ENCODE measurements around the gene DENND4B. TPM values are rescaled to one million over a fixed set of nuclear protein-coding genes. Genes with fewer than 3 reads are reported as not detected.

Gene DENND4B
- total RNA-seq, 1 experiment from 2014 or later: 41.3 TPM

DNA sequence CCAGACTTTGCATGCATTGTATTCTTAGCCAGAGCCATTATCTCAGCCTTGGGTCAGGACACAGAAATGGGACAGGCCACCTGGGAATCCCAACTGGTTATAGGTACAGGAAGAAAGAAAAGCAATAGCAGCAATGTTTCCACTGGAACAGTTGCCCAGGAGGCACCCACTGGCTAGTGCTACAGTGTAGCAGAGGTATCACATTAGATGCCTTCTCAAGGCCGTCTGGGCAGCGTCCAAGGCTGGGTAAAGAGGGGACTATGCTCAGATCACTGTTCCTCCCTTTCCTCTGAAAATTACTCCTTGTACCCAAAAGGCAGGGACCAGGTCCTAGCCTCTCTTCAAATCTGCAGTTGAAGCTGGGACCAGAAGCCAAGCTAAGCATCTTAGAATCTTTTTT is 23.8 kb upstream of the DENND4B start:
- no peak overlapping the region for H3K4me3 ChIP-seq
- BruUV-seq (replicated peaks): no TSS peak
- H3K27me3 ChIP-seq (ENCODE audit: insufficient read depth, low read depth): no peaks in the 10 kb centered on the region
- no peaks in the 10 kb centered on the region for H4K20me1 ChIP-seq (ENCODE audit: insufficient read depth)
- intact Hi-C loops (cut with micrococcal nuclease; ENCODE audit: unreplicated experiment): no loop called here
- peaks cover 18% of the 10 kb centered on the region for H3K79me2 ChIP-seq (ENCODE audit: low read depth)
- H3K36me3 ChIP-seq (ENCODE audit: low read depth): 0 out of 2 replicates have a peak, but pooled peaks cover 13% of the 10 kb centered on the region
- no peak overlapping the region for H3K27ac ChIP-seq
- H3F3A ChIP-seq (ENCODE audit: insufficient read depth, low read depth): peaks cover 54% of the 10 kb centered on the region
- no peaks in the 10 kb centered on the region for H3K9me2 ChIP-seq (ENCODE audit: insufficient read depth)
- POLR2A ChIA-PET (ENCODE audit: unreplicated experiment): interaction anchor here (0.6 kb wide), 1 partner anchor 29 kb away, joined by 15 read pairs; no protein-coding TSS in a partner anchor
- no peaks in the 10 kb centered on the region for H3K9me3 ChIP-seq (ENCODE audit: insufficient read depth, low read depth)
- no peak for TF ChIP-seq EZH2 (IDR thresholded peaks at IDR 0.05; ENCODE audit: low read depth)
- H3K4me1 ChIP-seq (replicated peaks; ENCODE audit: insufficient read depth): peaks cover 26% of the 10 kb centered on the region
- no peak overlapping the region for H3K4me2 ChIP-seq
- DNase-seq: no peak
- no peak overlapping the region for H2AFZ ChIP-seq
- CTCF ChIA-PET: no interaction called here

DNA sequence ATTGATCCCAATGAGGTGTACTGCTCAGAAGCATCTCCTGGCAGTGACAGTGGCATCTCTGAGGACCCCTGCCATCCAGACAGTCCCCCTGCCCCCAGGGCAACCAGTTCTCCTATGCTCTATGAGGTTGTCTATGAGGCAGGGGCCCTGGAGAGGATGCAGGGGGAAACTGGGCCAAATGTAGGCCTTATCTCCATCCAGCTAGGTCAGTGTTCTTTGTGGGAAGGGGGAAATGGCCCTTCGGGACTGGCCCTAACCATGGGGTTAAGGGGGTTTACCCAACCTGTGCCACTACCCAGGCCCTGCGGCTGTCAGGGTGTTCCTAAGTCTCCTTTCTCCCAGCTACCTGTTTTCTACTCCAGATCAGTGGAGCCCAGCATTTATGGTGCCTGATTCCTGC is 22.5 kb upstream of the DENND4B start:
- Histone ChIP-seq H3K4me3 (peak overlapping the region; percentile 90; the same call in 1 of the 2 replicates), H3K27me3 (ENCODE audit: insufficient read depth, low read depth) (no peaks in the 10 kb centered on the region), H3K4me2 (peak overlapping the region; percentile 98), H3K9me2 (ENCODE audit: insufficient read depth) (no peaks in the 10 kb centered on the region), H3K36me3 (ENCODE audit: low read depth) (0 out of 2 replicates have a peak, but pooled peaks cover 2% of the 10 kb centered on the region), H3K4me1 (replicated peaks; ENCODE audit: insufficient read depth) (peaks cover 35% of the 10 kb centered on the region), H3K27ac (no peak overlapping the region), H2AFZ (no peak overlapping the region; the same call in 1 of the 2 replicates), H3K9me3 (ENCODE audit: insufficient read depth, low read depth) (no peaks in the 10 kb centered on the region), H3F3A (ENCODE audit: insufficient read depth, low read depth) (peaks cover 55% of the 10 kb centered on the region), H4K20me1 (ENCODE audit: insufficient read depth) (no peaks in the 10 kb centered on the region), H3K79me2 (ENCODE audit: low read depth) (peaks cover 18% of the 10 kb centered on the region)
- no TSS peak for BruUV-seq (replicated peaks)
- ChIA-PET POLR2A (ENCODE audit: unreplicated experiment) (interaction anchor here (0.6 kb wide), 1 partner anchor 202 kb away, joined by 6 read pairs; no protein-coding TSS in a partner anchor), CTCF (interaction anchor here (0.5 kb wide), 1 partner anchor 406 kb away, joined by 7 read pairs; no protein-coding TSS in a partner anchor)
- DNase-seq: no peak
- intact Hi-C loops (cut with micrococcal nuclease; ENCODE audit: unreplicated experiment): loop anchor here (10.0 kb wide), 2 partner anchors 404 to 434 kb away; partner anchors contain the start of genes S100A2 and S100A6
- TF ChIP-seq, protein P1, sequence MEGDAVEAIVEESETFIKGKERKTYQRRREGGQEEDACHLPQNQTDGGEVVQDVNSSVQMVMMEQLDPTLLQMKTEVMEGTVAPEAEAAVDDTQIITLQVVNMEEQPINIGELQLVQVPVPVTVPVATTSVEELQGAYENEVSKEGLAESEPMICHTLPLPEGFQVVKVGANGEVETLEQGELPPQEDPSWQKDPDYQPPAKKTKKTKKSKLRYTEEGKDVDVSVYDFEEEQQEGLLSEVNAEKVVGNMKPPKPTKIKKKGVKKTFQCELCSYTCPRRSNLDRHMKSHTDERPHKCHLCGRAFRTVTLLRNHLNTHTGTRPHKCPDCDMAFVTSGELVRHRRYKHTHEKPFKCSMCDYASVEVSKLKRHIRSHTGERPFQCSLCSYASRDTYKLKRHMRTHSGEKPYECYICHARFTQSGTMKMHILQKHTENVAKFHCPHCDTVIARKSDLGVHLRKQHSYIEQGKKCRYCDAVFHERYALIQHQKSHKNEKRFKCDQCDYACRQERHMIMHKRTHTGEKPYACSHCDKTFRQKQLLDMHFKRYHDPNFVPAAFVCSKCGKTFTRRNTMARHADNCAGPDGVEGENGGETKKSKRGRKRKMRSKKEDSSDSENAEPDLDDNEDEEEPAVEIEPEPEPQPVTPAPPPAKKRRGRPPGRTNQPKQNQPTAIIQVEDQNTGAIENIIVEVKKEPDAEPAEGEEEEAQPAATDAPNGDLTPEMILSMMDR (conservative IDR thresholded peaks at IDR 0.05): no peak
- no peak for TF ChIP-seq EZH2 (IDR thresholded peaks at IDR 0.05; ENCODE audit: low read depth)

DNA sequence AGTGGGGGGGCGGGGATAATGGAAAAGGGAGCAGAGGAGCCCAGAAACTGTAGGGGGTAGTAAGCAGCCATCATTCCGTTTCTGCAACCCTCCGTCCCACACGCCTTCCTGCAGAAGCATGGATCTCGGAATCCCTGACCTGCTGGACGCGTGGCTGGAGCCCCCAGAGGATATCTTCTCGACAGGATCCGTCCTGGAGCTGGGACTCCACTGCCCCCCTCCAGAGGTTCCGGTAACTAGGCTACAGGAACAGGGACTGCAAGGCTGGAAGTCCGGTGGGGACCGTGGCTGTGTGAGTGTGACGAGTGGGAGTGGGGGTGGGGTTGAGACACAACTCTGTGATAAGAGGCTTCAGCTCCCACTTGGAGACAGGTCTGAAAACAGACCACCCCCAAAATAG is 21.9 kb upstream of the DENND4B start:
- Histone ChIP-seq H3K79me2 (ENCODE audit: low read depth) (peaks cover 18% of the 10 kb centered on the region), H3F3A (ENCODE audit: insufficient read depth, low read depth) (peaks cover 54% of the 10 kb centered on the region), H3K36me3 (ENCODE audit: low read depth) (no peaks in the 10 kb centered on the region), H3K27ac (no peak overlapping the region), H3K27me3 (ENCODE audit: insufficient read depth, low read depth) (no peaks in the 10 kb centered on the region), H3K9me2 (ENCODE audit: insufficient read depth) (no peaks in the 10 kb centered on the region), H3K4me3 (peak overlapping the region; percentile 90), H2AFZ (peak overlapping the region; percentile 89), H3K4me1 (replicated peaks; ENCODE audit: insufficient read depth) (peaks cover 35% of the 10 kb centered on the region), H3K9me3 (ENCODE audit: insufficient read depth, low read depth) (no peaks in the 10 kb centered on the region), H4K20me1 (ENCODE audit: insufficient read depth) (no peaks in the 10 kb centered on the region), H3K4me2 (peak overlapping the region; percentile 98)
- ChIA-PET POLR2A (ENCODE audit: unreplicated experiment) (interaction anchor here (0.6 to 1.7 kb wide), 2 partner anchors 10 to 203 kb away, joined by 6 to 13 read pairs; partner anchors contain the start of gene JTB), CTCF (interaction anchor here (1.4 kb wide), 1 partner anchor 9 kb away, joined by 6 read pairs; the partner anchor contains the start of gene JTB)
- TF ChIP-seq, protein P1 (conservative IDR thresholded peaks at IDR 0.05): no peak
- TF ChIP-seq EZH2 (IDR thresholded peaks at IDR 0.05; ENCODE audit: low read depth): no peak
- intact Hi-C loops (cut with micrococcal nuclease; ENCODE audit: unreplicated experiment): loop anchor here (10.0 kb wide), 2 partner anchors 404 to 434 kb away; partner anchors contain the start of genes S100A2 and S100A6
- BruUV-seq (replicated peaks): no TSS peak
- DNase-seq: no peak
